ENCODE data around the gene WDFY4. TPM values are rescaled to one million over a fixed set of nuclear protein-coding genes. Genes with fewer than 3 reads are reported as not detected.

WDFY4 gene
- total RNA-seq, 1 experiment from 2014 or later = not detected

DNA sequence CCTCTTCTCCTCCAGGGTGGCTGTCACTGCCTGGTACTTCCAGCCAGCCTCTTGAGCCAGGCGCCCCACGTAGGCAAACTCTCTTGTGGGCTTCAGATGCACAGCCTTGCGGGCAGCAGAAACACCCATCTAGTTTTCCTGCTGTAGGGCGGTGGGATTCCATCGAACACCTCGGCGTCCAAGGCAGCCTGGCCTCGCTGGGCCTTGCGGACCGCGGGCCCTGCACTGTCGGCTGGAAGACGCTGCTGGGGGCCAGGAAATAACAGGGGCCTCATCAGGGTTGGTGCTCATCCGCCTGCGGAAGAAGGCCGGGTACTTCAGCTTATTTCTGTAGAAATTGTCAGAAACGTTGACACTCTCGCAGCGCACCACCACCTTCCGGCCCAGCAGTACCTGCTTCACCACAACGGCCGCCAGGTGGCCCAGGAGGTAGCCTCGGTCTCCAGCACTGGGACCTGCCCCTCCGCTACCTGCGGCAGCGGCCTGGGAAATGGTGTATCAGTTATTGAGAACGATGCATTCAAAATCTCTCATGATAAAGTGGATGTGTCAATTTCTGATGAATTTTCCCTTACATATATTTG lies 61.1 kb downstream of the WDFY4 start:
- no CpG with 5 or more reads among the region's 27 CpGs for WGBS (ENCODE audit: extremely low coverage, insufficient read length, low lambda C conversion rate)
- peak; percentile 82 for DNase-seq
- no peak overlapping the region for H3T11ph ChIP-seq (ENCODE audit: low read length)

More for the DNA sequence above, 61.1 kb downstream of the WDFY4 start:
- Mint-ChIP-seq H3K36me3 (ENCODE audit: insufficient read depth in 1 of 3, low read depth in 3 of 3) (no peaks in the 10 kb centered on the region), H3K4me1 (peaks cover 4 to 5% of the 10 kb centered on the region in 2 experiments; a peak in 3 of 4 replicates), H3K4me3 (no peak overlapping the region), H3K27ac (peak overlapping the region in 1 of 3 experiments; percentile 88; a peak in 1 of 7 replicates), H3K27me3 (ENCODE audit: low read depth) (peaks cover 4% of the 10 kb centered on the region; the same call in 1 of the 2 replicates), H3K9me3 (no peaks in the 10 kb centered on the region; a peak in 1 of 5 replicates)
- no peak overlapping the region for H3K9ac ChIP-seq (ENCODE audit: extremely low read depth, insufficient read length, low read length)
- no peak overlapping the region for H3K23ac ChIP-seq (ENCODE audit: insufficient read length, low read depth, low read length)
- H4K5ac ChIP-seq (ENCODE audit: insufficient read length, low read depth, low read length) = no peak overlapping the region
- H2AFZ ChIP-seq (ENCODE audit: low read length) = no peak overlapping the region
- H3K4me1 ChIP-seq (ENCODE audit: insufficient read depth, low read length) = no peaks in the 10 kb centered on the region
- no peak overlapping the region for H2AK5ac ChIP-seq (ENCODE audit: insufficient read length, low read length)
- TF ChIP-seq, protein P1, sequence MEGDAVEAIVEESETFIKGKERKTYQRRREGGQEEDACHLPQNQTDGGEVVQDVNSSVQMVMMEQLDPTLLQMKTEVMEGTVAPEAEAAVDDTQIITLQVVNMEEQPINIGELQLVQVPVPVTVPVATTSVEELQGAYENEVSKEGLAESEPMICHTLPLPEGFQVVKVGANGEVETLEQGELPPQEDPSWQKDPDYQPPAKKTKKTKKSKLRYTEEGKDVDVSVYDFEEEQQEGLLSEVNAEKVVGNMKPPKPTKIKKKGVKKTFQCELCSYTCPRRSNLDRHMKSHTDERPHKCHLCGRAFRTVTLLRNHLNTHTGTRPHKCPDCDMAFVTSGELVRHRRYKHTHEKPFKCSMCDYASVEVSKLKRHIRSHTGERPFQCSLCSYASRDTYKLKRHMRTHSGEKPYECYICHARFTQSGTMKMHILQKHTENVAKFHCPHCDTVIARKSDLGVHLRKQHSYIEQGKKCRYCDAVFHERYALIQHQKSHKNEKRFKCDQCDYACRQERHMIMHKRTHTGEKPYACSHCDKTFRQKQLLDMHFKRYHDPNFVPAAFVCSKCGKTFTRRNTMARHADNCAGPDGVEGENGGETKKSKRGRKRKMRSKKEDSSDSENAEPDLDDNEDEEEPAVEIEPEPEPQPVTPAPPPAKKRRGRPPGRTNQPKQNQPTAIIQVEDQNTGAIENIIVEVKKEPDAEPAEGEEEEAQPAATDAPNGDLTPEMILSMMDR (conservative IDR thresholded peaks at IDR 0.05) = peak; percentile 89
- H3K79me1 ChIP-seq (ENCODE audit: insufficient read depth, low read depth, low read length, poor library complexity, severe bottlenecking) = no peaks in the 10 kb centered on the region
- no peak overlapping the region for H3K4me2 ChIP-seq (ENCODE audit: insufficient read depth, insufficient read length, low read length)
- no peak overlapping the region for H2BK120ac ChIP-seq (ENCODE audit: low read depth, low read length, poor library complexity, severe bottlenecking)
- no peak overlapping the region for H3K4ac ChIP-seq (ENCODE audit: low read depth, low read length)
- H3K23me2 ChIP-seq (ENCODE audit: insufficient read length, low read depth, low read length, poor library complexity, severe bottlenecking) = no peaks in the 10 kb centered on the region
- H3K79me2 ChIP-seq (ENCODE audit: insufficient read depth, low read length) = no peaks in the 10 kb centered on the region
- no peak overlapping the region for H2BK12ac ChIP-seq (ENCODE audit: insufficient read length, low read depth, low read length)
- H3K18ac ChIP-seq (ENCODE audit: insufficient read length, low read depth, low read length) = no peak overlapping the region
- H4K20me1 ChIP-seq (ENCODE audit: control insufficient read depth, insufficient read depth, insufficient read length) = peaks cover 2% of the 10 kb centered on the region
- no peak overlapping the region for H4K91ac ChIP-seq (ENCODE audit: insufficient read length, low read depth, low read length)
- H3K56ac ChIP-seq (ENCODE audit: insufficient read length, low read depth, low read length) = no peak overlapping the region
- no peak overlapping the region for H2BK15ac ChIP-seq (ENCODE audit: low read depth, low read length)
- no peak overlapping the region for H2BK5ac ChIP-seq (ENCODE audit: insufficient read length, low read length)
- H3K27ac ChIP-seq (ENCODE audit: insufficient read length, low read depth, low read length) = no peak overlapping the region
- H3K27me3 ChIP-seq (ENCODE audit: insufficient read depth, low read length) = no peaks in the 10 kb centered on the region
- no peak overlapping the region for H2BK20ac ChIP-seq (ENCODE audit: low read depth, low read length, poor library complexity, severe bottlenecking)
- no peaks in the 10 kb centered on the region for H3K9me3 ChIP-seq (ENCODE audit: control insufficient read depth, low read depth, low read length)
- no peak overlapping the region for H3K14ac ChIP-seq (ENCODE audit: insufficient read depth, low read length)
- H4K8ac ChIP-seq (replicated peaks; ENCODE audit: insufficient read length, low read depth, low read length) = no peak overlapping the region

Measured in H9 (cell line).